Panc1 (cell line): ENCODE measurements around the gene NAPSA. TPM values are rescaled to one million over a fixed set of nuclear protein-coding genes. Genes with fewer than 3 reads are reported as not detected.

ENCODE experiments used
- ATAC-seq: fragments of 200-7000 bp; cut with Tn5 transposase; 2 replicates; pipeline ENCODE4 v1.9.1; 2020; ENCODE audit warnings: mild to moderate bottlenecking, moderate library complexity
- BruUV-seq: library from RNA; stranded (reverse); fragments of 400-500 nt; replicated peaks from 2 replicates; lab custom pipeline; 2021; lab: Mats Ljungman, UMichigan
- CTCF ChIA-PET: fragments of 300-600 bp; sonication (Branson Sonifier 250); formaldehyde crosslinking; loops from one replicate; lab custom pipeline; 2022; ENCODE audit warnings: antibody characterized with exemption; lab: Charles Lee
- POLR2A ChIA-PET: fragments of 300-600 bp; sonication (Branson Sonifier 250); formaldehyde crosslinking; loops from one replicate; lab custom pipeline; 2022; ENCODE audit warnings: antibody characterized with exemption; lab: Charles Lee
- DNase-seq: peaks from one replicate; pipeline ENCODE4 v3.0.0-alpha.2; 2010; ENCODE audit warnings: low read depth, low spot score
- H3K27ac ChIP-seq: 2 replicates; pipeline ENCODE4 v1.5.1; 2011; ENCODE audit warnings: mild to moderate bottlenecking, low read length, inconsistent platforms
- H3K27me3 ChIP-seq: fragments of 200-500 bp; sonication (Bioruptor generic); 2 replicates; pipeline ENCODE4 v1.6.0; 2014; ENCODE audit warnings: low read length, inconsistent platforms; ENCODE audit not compliant: control insufficient read depth, insufficient read depth
- H3K36me3 ChIP-seq: fragments of 200-500 bp; sonication (Bioruptor generic); 2 replicates; pipeline ENCODE4 v1.5.1; 2014; ENCODE audit warnings: inconsistent platforms, mild to moderate bottlenecking, low read length, moderate library complexity; ENCODE audit not compliant: control insufficient read depth, insufficient read depth
- H3K4me1 ChIP-seq: 2 replicates; pipeline ENCODE4 v1.5.1; 2011; ENCODE audit warnings: inconsistent platforms, mild to moderate bottlenecking, low read length, moderate library complexity; ENCODE audit not compliant: control insufficient read depth, insufficient read depth
- H3K4me3 ChIP-seq, 2 experiments: 2 replicates each; pipeline ENCODE4 v1.5.1; 2011 to 2012; ENCODE audit warnings: low read depth in 2 of 2, low read length in 2 of 2, mild to moderate bottlenecking in 2 of 2, inconsistent platforms in 1 of 2, moderate library complexity in 1 of 2
- H3K9me3 ChIP-seq: fragments of 200-500 bp; sonication (Bioruptor generic); 2 replicates; pipeline ENCODE4 v1.5.1; 2014; ENCODE audit warnings: low read depth, mild to moderate bottlenecking, inconsistent platforms, low read length, moderate library complexity; ENCODE audit not compliant: control insufficient read depth, insufficient read depth
- POLR2AphosphoS5 ChIP-seq: IDR thresholded peaks from 2 replicates; pipeline ENCODE4 v1.6.1; 2012; ENCODE audit warnings: mild to moderate bottlenecking, low read depth, low read length, moderate library complexity
- REST ChIP-seq, 2 experiments: IDR thresholded peaks; 2 replicates each; pipeline ENCODE4 v1.6.1; 2011 to 2012; ENCODE audit warnings: low read depth in 2 of 2, control low read depth in 1 of 2, low read length in 1 of 2, mild to moderate bottlenecking in 1 of 2, moderate library complexity in 1 of 2; ENCODE audit not compliant: insufficient read depth in 1 of 2
- SIN3A ChIP-seq: IDR thresholded peaks from 2 replicates; pipeline ENCODE4 v1.6.1; 2012; ENCODE audit warnings: low read depth, mild to moderate bottlenecking, low read length, moderate library complexity, borderline replicate concordance; ENCODE audit not compliant: insufficient read depth
- TCF7L2 ChIP-seq: IDR thresholded peaks from 2 replicates; pipeline ENCODE4 v1.6.1; 2011; ENCODE audit warnings: mild to moderate bottlenecking, low read depth, low read length, inconsistent platforms
- in situ Hi-C: cut with HindIII; loops from 2 replicates; pipeline ENCODE4 v1.10.0; 2016; ENCODE audit warnings: low sequenced_read_pairs, low pct_unique_long_range_greater_than_20kb
- intact Hi-C: fragments of 100-400 bp; cut with micrococcal nuclease; formaldehyde crosslinking; loops from one replicate; pipeline ENCODE4 v1.10.0; 2022; ENCODE audit not compliant: unreplicated experiment
- total RNA-seq: library from RNA; stranded (reverse); gene quantifications from one replicate; pipeline ENCODE4 v1.2.1, GENCODE V29; 2021; ENCODE audit not compliant: unreplicated experiment
- TF ChIP-seq, protein P1 (sequence below): fragments of 450-650 bp; IDR thresholded peaks from 2 replicates; pipeline ENCODE4 v1.5.1; 2017; ENCODE audit warnings: mild to moderate bottlenecking

Gene NAPSA
- total RNA-seq, 1 experiment from 2014 or later, result 2.5 TPM

- ChIA-PET POLR2A (no interaction called here), CTCF (no interaction called here)
- TF ChIP-seq SIN3A (no peak), POLR2AphosphoS5 (no peak), TCF7L2 (no peak), REST (IDR thresholded peaks at IDR 0.05; ENCODE audit: insufficient read depth in 1 of 2, low read depth in 2 of 2, low read length in 1 of 2) (no peak)
- TF ChIP-seq, protein P1, sequence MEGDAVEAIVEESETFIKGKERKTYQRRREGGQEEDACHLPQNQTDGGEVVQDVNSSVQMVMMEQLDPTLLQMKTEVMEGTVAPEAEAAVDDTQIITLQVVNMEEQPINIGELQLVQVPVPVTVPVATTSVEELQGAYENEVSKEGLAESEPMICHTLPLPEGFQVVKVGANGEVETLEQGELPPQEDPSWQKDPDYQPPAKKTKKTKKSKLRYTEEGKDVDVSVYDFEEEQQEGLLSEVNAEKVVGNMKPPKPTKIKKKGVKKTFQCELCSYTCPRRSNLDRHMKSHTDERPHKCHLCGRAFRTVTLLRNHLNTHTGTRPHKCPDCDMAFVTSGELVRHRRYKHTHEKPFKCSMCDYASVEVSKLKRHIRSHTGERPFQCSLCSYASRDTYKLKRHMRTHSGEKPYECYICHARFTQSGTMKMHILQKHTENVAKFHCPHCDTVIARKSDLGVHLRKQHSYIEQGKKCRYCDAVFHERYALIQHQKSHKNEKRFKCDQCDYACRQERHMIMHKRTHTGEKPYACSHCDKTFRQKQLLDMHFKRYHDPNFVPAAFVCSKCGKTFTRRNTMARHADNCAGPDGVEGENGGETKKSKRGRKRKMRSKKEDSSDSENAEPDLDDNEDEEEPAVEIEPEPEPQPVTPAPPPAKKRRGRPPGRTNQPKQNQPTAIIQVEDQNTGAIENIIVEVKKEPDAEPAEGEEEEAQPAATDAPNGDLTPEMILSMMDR, result no peak
- no peak for ATAC-seq
- Histone ChIP-seq H3K36me3 (no peaks in the 10 kb centered on the region), H3K27me3 (no peaks in the 10 kb centered on the region), H3K4me3 (no peak overlapping the region), H3K9me3 (no peaks in the 10 kb centered on the region), H3K4me1 (no peaks in the 10 kb centered on the region), H3K27ac (no peak overlapping the region)
- in situ Hi-C loops, result no loop called here
- intact Hi-C loops, result no loop called here
- DNase-seq, result no peak
- no TSS peak for BruUV-seq
Observed at GRCh38 chr19:50320051-50320450, 45.4 kb downstream of the NAPSA start.

DNA sequence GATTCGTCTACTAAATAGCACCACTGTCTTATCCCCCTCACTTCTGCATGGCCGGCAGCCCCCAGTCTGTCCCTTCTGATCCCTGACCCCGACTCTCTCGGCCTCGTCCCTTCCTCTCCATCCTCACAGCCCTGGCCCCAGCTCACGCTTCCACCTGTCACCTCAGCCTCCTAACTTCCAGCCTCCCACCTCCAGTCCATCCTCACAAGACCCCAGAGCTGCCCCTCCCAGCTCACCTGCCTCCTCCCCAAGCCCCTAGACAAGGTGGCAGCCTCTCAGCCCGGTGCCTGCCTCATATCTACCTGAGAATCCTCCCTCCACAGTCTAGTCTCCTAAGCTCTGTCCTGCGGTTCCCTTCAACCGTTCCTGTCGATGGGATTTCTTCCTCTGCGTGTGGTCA, 46.3 kb downstream of the NAPSA start:
- peaks cover 3% of the 10 kb centered on the region; the same call in 1 of the 2 replicates for H3K4me1 ChIP-seq
- BruUV-seq, result TSS peak; percentile 48
- no peaks in the 10 kb centered on the region for H3K36me3 ChIP-seq
- ChIA-PET POLR2A (no interaction called here), CTCF (no interaction called here)
- H3K4me3 ChIP-seq, result no peak overlapping the region
- no peak for ATAC-seq
- TF ChIP-seq, protein P1, result no peak
- no peak for TF ChIP-seq REST (IDR thresholded peaks at IDR 0.05; ENCODE audit: insufficient read depth in 1 of 2, low read depth in 2 of 2, low read length in 1 of 2)
- TF ChIP-seq TCF7L2, result no peak
- no peak for TF ChIP-seq POLR2AphosphoS5
- no peak for TF ChIP-seq SIN3A
- intact Hi-C loops (no loop called here), in situ Hi-C loops (no loop called here)
- no peak overlapping the region for H3K27ac ChIP-seq
- DNase-seq, result no peak
- no peaks in the 10 kb centered on the region for H3K27me3 ChIP-seq
- no peaks in the 10 kb centered on the region for H3K9me3 ChIP-seq
